AG04449 (cell line): ENCODE results near the gene RFC3.

ENCODE experiments used
- CTCF ChIA-PET: fragments of 350-600 bp; formaldehyde crosslinking; extraction: SDS; loops from one replicate; lab custom pipeline; 2021; ENCODE audit warnings: antibody characterized with exemption; lab: Yijun Ruan, JAX
- POLR2A ChIA-PET: fragments of 400-600, 350-600 bp; formaldehyde crosslinking; extraction: SDS; loops from one replicate; lab custom pipeline; 2020; ENCODE audit warnings: antibody characterized with exemption, inconsistent platforms; lab: Yijun Ruan, JAX
- DNase-seq: peaks from one replicate; pipeline ENCODE4 v3.0.0-alpha.2; 2010; ENCODE audit warnings: low read depth, low spot score
- H3K4me3 ChIP-seq: 2 replicates; pipeline ENCODE4 v1.5.1; 2011; ENCODE audit warnings: low read depth, mild to moderate bottlenecking, control low read depth, low read length
- CTCF ChIP-seq: IDR thresholded peaks from one replicate; pipeline ENCODE4 v1.5.1; 2011; ENCODE audit warnings: mild to moderate bottlenecking, moderate library complexity, low read length, control low read depth, inconsistent platforms; ENCODE audit not compliant: insufficient read depth; ENCODE audit errors: missing control alignments

The RFC3 gene

DNA sequence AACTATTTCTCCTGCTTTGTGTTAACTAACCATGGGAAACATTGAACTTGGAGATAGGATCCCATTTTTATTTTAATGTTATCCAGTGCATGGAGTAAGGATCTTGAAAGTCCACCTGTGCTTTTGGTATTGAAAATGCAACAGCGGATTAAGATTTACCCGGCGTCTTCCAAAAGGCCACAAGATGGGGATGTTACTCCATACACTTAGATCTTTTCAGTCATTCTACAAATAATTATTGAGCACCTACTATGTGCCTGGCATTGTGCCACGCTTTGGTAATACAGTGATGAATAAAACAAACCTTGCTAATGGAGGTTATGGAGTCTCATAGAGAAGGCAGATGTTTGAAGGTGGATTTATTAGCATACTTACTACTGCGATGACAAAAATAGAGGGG lies 56.9 kb downstream of the RFC3 start:
- TF ChIP-seq CTCF: no peak
- POLR2A ChIA-PET: no interaction called here
- no peak for DNase-seq
- H3K4me3 ChIP-seq: no peak overlapping the region
- CTCF ChIA-PET: interaction anchor here (1.0 kb wide), 1 partner anchor 1283 kb away, joined by 4 read pairs; no protein-coding TSS in a partner anchor

DNA sequence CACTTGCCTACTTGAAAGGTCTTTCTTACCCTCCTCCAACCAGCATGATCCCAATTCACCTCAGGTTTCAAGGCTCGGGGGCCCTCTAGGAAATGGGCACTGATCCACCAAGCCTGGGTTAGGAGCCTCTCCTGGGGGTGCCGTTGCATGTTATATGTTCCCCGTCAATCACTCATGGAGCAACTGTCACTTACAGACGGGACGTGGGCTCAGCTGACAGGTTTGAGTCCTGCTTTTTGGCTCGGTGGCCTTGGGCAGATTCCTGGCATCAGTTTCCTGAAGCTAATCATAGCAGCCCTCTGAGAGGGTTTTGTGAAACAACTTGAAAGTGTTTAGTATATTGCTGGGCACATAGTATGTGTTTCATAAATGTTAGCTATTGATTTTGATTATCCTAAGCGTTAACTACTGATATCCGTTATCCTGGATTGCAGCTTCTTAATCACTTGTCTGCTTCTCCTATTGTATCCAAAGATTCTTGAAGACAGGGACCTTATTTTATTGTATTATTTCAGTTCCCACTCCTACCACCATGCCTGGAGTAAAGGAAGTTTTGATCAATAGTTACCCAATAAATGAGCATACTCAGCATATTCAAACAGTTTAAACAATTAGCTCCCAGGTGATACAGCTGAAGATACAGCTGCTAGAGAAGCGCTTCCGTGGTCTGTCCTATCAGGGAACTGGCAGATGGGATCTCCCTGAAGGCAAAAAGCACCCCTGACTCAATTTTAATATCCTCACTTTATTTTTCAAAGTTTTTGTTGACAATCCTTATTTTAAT lies 57.9 kb downstream of the RFC3 start:
- no peak overlapping the region for H3K4me3 ChIP-seq
- ChIA-PET POLR2A (no interaction called here), CTCF (interaction anchor here (1.0 to 1.4 kb wide), 2 partner anchors 1282 to 1287 kb away, joined by 3 to 4 read pairs; no protein-coding TSS in a partner anchor)
- no peak for TF ChIP-seq CTCF
- no peak for DNase-seq

DNA sequence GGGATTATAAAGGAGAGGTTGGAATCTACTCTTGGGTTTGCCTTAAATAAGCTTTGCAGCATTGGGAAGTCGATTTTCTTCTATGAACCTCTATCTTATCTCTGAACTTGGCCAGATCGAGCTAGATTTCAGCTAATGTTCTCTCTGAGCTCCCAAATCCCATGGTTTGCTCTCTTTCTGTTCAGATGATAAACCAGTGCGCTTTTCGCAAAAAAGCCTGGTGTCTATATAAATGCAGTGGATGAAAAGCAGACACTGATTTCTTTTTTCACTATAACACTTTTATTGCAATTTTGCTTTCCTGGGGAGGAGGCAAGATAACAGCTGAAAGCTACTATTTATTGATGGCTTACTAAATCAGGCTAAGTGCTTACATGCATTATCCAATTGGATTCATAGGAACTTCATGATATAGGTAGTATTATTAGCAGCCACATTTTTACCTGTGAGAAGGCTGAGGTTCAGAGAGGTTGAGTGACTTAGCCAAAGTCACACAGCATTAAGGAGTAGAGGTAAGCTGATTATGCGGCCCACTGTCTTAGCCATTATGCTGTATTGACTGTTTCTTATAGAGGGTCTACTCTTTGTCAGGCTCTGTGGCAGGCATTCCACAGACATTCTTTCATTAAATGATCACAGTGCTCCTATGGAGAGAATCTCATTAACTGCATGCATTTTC lies 58.9 kb downstream of the RFC3 start:
- no peak for DNase-seq
- no peak overlapping the region for H3K4me3 ChIP-seq
- ChIA-PET CTCF (interaction anchor here (1.3 to 1.4 kb wide), 2 partner anchors 8 to 1286 kb away, joined by 3 read pairs; no protein-coding TSS in a partner anchor), POLR2A (no interaction called here)
- TF ChIP-seq CTCF: no peak

- DNase-seq: no peak
- no peak overlapping the region for H3K4me3 ChIP-seq
- CTCF ChIA-PET: interaction anchor here (1.5 kb wide), 1 partner anchor 11 kb away, joined by 3 read pairs; no protein-coding TSS in a partner anchor
- POLR2A ChIA-PET: no interaction called here
- no peak for TF ChIP-seq CTCF
Observed at GRCh38 chr13:33879118-33879517, 61.2 kb downstream of the RFC3 start.

DNA sequence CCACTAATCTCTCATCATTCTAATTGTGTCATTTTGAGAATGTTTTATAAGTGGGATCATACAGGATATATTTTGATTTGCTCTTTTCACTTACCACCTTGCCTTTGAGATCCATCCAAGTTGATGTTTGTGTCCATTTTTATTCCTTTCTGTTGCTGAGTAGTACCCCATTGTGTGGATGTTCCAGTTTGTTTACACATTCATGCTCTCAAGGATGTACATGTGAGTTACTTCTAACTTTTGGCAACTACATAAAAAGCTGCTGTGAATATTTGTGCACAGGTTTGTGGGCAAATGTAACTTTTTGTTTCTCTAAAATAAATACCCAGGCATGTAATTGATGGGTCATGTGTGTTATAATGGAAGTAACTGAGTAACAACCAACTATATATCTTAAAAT lies 64.9 kb downstream of the RFC3 start:
- TF ChIP-seq CTCF: no peak
- CTCF ChIA-PET: no interaction called here
- H3K4me3 ChIP-seq: no peak overlapping the region
- no peak for DNase-seq
- POLR2A ChIA-PET: no interaction called here
